ENCODE measurements around the gene RETREG1. TPM values are rescaled to one million over a fixed set of nuclear protein-coding genes. Genes with fewer than 3 reads are reported as not detected.
A peak's percentile ranks its signal among the peaks of the same experiment; 100 is the strongest.

RETREG1 gene
- polyA plus RNA-seq, 1 of the 3 experiments (the other 2 are of a cell fraction): 0.43 TPM

DNA sequence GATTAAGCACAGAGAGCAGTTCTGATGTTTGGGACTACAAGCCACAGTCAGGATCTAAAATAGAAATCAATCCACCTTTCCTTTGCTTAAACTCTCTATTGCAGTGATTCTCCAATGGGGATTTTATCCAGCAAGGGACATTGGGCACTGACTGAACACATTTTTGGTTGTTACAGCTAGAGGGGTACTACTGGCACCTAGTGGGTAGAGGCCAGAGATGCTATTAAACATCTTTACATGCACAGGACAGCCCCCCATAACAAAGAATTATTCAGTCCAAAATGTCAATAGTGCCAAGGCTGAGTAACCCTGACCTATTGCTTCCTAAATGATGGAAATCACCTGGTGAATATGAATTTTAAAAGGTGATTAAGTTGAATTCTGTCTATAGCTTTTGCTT, 163.2 kb downstream of the RETREG1 start:
- Histone ChIP-seq H4K20me1 (ENCODE audit: insufficient read depth) (peaks cover 37% of the 10 kb centered on the region), H3K79me2 (ENCODE audit: insufficient read depth) (peaks cover 39% of the 10 kb centered on the region; the same call in 1 of the 2 replicates), H3K36me3 (replicated peaks in 1 of 2; ENCODE audit: control insufficient read depth in 1 of 2, insufficient read depth in 2 of 2, low read length in 1 of 2) (peaks cover 60 to 85% of the 10 kb centered on the region in 2 experiments), H3K9ac (no peak overlapping the region), H3F3A (replicated peaks; ENCODE audit: insufficient read depth) (peaks cover 11% of the 10 kb centered on the region), H3K4me1 (ENCODE audit: control insufficient read depth in 1 of 2, insufficient read depth in 2 of 2, low read depth in 1 of 2, low read length in 1 of 2) (peaks cover 0 to 2% of the 10 kb centered on the region in 2 experiments; a peak in 2 of 4 replicates), H3K27me3 (ENCODE audit: insufficient read depth) (no peaks in the 10 kb centered on the region), H3K4me3 (ENCODE audit: low read depth in 2 of 2, low read length in 1 of 2) (no peak overlapping the region), H3K27ac (ENCODE audit: low read depth in 2 of 2, low read length in 1 of 2) (peak overlapping the region in 1 of 2 experiments; percentile 40; a peak in 2 of 4 replicates), H2AFZ (ENCODE audit: low read depth) (no peak overlapping the region), H3K4me2 (no peak overlapping the region), H3K9me3 (no peaks in the 10 kb centered on the region), H3K9me2 (no peaks in the 10 kb centered on the region)
- peak; percentile 61 for DNase-seq
- TF ChIP-seq CHD2 (IDR thresholded peaks at IDR 0.05; ENCODE audit: low read length, partially characterized antibody): peak; percentile 11
- no peak for TF ChIP-seq GABPA (IDR thresholded peaks at IDR 0.05; ENCODE audit: low read depth)
- no peak for TF ChIP-seq MEF2A (IDR thresholded peaks at IDR 0.05; ENCODE audit: borderline replicate concordance, low read depth)
- no peak for TF ChIP-seq FOSL2 (IDR thresholded peaks at IDR 0.05; ENCODE audit: borderline replicate concordance, low read depth)
- TF ChIP-seq SMC3 (IDR thresholded peaks at IDR 0.05; ENCODE audit: low read depth, low read length): peak; percentile 76
- TF ChIP-seq, protein P1, sequence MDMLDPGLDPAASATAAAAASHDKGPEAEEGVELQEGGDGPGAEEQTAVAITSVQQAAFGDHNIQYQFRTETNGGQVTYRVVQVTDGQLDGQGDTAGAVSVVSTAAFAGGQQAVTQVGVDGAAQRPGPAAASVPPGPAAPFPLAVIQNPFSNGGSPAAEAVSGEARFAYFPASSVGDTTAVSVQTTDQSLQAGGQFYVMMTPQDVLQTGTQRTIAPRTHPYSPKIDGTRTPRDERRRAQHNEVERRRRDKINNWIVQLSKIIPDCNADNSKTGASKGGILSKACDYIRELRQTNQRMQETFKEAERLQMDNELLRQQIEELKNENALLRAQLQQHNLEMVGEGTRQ (IDR thresholded peaks at IDR 0.05; ENCODE audit: borderline replicate concordance, low read depth, low read length): no peak
- 0 out of 2 replicates have a peak, but pooled peaks have one; percentile 14 for TF ChIP-seq RFX5 (IDR thresholded peaks at IDR 0.05; ENCODE audit: low read length)
- no peak for TF ChIP-seq MXI1 (IDR thresholded peaks at IDR 0.05; ENCODE audit: low read depth, low read length)
- no peak for TF ChIP-seq TCF12 (IDR thresholded peaks at IDR 0.05)
- no peak for TF ChIP-seq SIN3A (IDR thresholded peaks at IDR 0.05; ENCODE audit: borderline replicate concordance, low read depth, low read length)
- TF ChIP-seq EZH2phosphoT487 (IDR thresholded peaks at IDR 0.05; ENCODE audit: borderline replicate concordance, low read depth): no peak
- TF ChIP-seq RAD21 (IDR thresholded peaks at IDR 0.05; ENCODE audit: low read length): peak; percentile 94
- CTCF ChIA-PET: interaction anchor here (1.0 to 7.6 kb wide), 16 partner anchors 8 to 1348 kb away, joined by 3 to 99 read pairs (median 4); partner anchors contain the start of gene MARCHF11
- POLR2A ChIA-PET: no interaction called here

DNA sequence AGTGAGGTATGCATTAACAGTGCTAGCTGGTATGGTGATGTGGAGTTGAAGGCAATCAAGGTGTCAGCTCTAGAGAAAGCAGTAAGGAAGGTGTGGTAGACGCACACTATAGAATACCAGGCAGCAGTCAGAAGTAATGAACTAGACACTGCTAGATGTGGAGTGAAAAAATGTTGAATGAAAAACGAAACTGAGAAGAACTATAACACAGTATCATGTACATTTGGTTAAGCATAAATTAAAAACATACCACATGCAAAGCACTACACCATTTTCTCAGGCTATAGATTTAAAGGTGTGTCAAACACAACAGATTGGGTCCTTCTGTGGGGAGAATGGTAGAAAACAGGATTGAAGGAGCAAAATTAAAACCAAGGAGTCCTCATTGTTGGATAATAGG, 166.6 kb downstream of the RETREG1 start:
- DNase-seq: no peak
- H3K27ac ChIP-seq (ENCODE audit: low read depth in 2 of 2, low read length in 1 of 2): no peak overlapping the region
- H3K4me2 ChIP-seq: no peak overlapping the region
- H3K4me1 ChIP-seq (ENCODE audit: control insufficient read depth in 1 of 2, insufficient read depth in 2 of 2, low read depth in 1 of 2, low read length in 1 of 2): peaks cover 0 to 5% of the 10 kb centered on the region in 2 experiments; a peak in 2 of 4 replicates
- WGBS (ENCODE audit: low lambda C conversion rate): 60% methylated on average over 2 of the region's 2 CpGs
- H3K9ac ChIP-seq: no peak overlapping the region
- ChIA-PET CTCF (interaction anchor here (0.8 to 6.5 kb wide), 3 partner anchors 8 to 289 kb away, joined by 3 to 99 read pairs (median 4); no protein-coding TSS in a partner anchor), POLR2A (interaction anchor here (0.6 kb wide), 2 partner anchors 9 to 222 kb away, joined by 3 read pairs; no protein-coding TSS in a partner anchor)
- H3K4me3 ChIP-seq (ENCODE audit: low read depth in 2 of 2, low read length in 1 of 2): no peak overlapping the region
- no peak overlapping the region for H2AFZ ChIP-seq (ENCODE audit: low read depth)
- no peaks in the 10 kb centered on the region for H3F3A ChIP-seq (replicated peaks; ENCODE audit: insufficient read depth)
- peaks cover 15% of the 10 kb centered on the region; the same call in 1 of the 2 replicates for H3K79me2 ChIP-seq (ENCODE audit: insufficient read depth)
- no peaks in the 10 kb centered on the region for H3K9me3 ChIP-seq
- no peaks in the 10 kb centered on the region for H3K9me2 ChIP-seq
- TF ChIP-seq RXRA (IDR thresholded peaks at IDR 0.05; ENCODE audit: borderline replicate concordance, low read depth): no peak
- no peak for TF ChIP-seq ELF1 (IDR thresholded peaks at IDR 0.05)
- TF ChIP-seq JUND (IDR thresholded peaks at IDR 0.05): no peak
- TF ChIP-seq NFIC (IDR thresholded peaks at IDR 0.05; ENCODE audit: borderline replicate concordance): no peak
- TF ChIP-seq, protein P2, sequence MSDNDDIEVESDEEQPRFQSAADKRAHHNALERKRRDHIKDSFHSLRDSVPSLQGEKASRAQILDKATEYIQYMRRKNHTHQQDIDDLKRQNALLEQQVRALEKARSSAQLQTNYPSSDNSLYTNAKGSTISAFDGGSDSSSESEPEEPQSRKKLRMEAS (IDR thresholded peaks at IDR 0.05; ENCODE audit: low read depth): no peak
- TF ChIP-seq SIN3A (IDR thresholded peaks at IDR 0.05; ENCODE audit: borderline replicate concordance, low read depth, low read length): no peak
- H4K20me1 ChIP-seq (ENCODE audit: insufficient read depth): peaks cover 22% of the 10 kb centered on the region
- peaks cover 49 to 69% of the 10 kb centered on the region in 2 experiments for H3K36me3 ChIP-seq (replicated peaks in 1 of 2; ENCODE audit: control insufficient read depth in 1 of 2, insufficient read depth in 2 of 2, low read length in 1 of 2)
- H3K27me3 ChIP-seq (ENCODE audit: insufficient read depth): no peaks in the 10 kb centered on the region

All from SK-N-SH (cell line).